Mucosa of stomach (tissue), 1 donor: Measurements from ENCODE around the gene CASR.
"Not testable (repeated sequence)": the region's sequence is repeated elsewhere in the genome, so short reads cannot be mapped to it uniquely, and the experiment has no call there.

ENCODE experiments used
- H3K27me3 ChIP-seq: one replicate; pipeline ENCODE4 v1.7.0; 2013; ENCODE audit warnings: mild to moderate bottlenecking, low read length; ENCODE audit not compliant: control insufficient read depth, insufficient read depth
- H3K36me3 ChIP-seq: one replicate; pipeline ENCODE4 v1.7.0; 2013; ENCODE audit warnings: low read length; ENCODE audit not compliant: control insufficient read depth, insufficient read depth
- H3K4me1 ChIP-seq: one replicate; pipeline ENCODE4 v1.7.0; 2013; ENCODE audit warnings: mild to moderate bottlenecking, low read length; ENCODE audit not compliant: control insufficient read depth, insufficient read depth
- H3K4me3 ChIP-seq: one replicate; pipeline ENCODE4 v1.7.0; 2013; ENCODE audit warnings: low read length
- H3K9ac ChIP-seq: one replicate; pipeline ENCODE4 v1.7.0; 2013; ENCODE audit warnings: mild to moderate bottlenecking, low read length, moderate library complexity
- H3K9me3 ChIP-seq: one replicate; pipeline ENCODE4 v1.7.0; 2013; ENCODE audit warnings: mild to moderate bottlenecking, low read length, moderate library complexity; ENCODE audit not compliant: control insufficient read depth
- donor health status: Pancreatic carcinoma.

The CASR gene, protein sequence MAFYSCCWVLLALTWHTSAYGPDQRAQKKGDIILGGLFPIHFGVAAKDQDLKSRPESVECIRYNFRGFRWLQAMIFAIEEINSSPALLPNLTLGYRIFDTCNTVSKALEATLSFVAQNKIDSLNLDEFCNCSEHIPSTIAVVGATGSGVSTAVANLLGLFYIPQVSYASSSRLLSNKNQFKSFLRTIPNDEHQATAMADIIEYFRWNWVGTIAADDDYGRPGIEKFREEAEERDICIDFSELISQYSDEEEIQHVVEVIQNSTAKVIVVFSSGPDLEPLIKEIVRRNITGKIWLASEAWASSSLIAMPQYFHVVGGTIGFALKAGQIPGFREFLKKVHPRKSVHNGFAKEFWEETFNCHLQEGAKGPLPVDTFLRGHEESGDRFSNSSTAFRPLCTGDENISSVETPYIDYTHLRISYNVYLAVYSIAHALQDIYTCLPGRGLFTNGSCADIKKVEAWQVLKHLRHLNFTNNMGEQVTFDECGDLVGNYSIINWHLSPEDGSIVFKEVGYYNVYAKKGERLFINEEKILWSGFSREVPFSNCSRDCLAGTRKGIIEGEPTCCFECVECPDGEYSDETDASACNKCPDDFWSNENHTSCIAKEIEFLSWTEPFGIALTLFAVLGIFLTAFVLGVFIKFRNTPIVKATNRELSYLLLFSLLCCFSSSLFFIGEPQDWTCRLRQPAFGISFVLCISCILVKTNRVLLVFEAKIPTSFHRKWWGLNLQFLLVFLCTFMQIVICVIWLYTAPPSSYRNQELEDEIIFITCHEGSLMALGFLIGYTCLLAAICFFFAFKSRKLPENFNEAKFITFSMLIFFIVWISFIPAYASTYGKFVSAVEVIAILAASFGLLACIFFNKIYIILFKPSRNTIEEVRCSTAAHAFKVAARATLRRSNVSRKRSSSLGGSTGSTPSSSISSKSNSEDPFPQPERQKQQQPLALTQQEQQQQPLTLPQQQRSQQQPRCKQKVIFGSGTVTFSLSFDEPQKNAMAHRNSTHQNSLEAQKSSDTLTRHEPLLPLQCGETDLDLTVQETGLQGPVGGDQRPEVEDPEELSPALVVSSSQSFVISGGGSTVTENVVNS

GRCh38 chr3:122183521-122183892, at the start of gene CASR:
Gene CASR (plus strand): TSS chr3:122183668. CDS start chr3:122254190, 70,522 bp downstream.
- no peak within 1 kb of the TSS for H3K9ac ChIP-seq

GRCh38 chr3:122146466-122146865, 37.0 kb upstream of the CASR start:
- Histone ChIP-seq H3K9ac (no peak overlapping the region), H3K9me3 (no peaks in the 10 kb centered on the region), H3K4me1 (no peaks in the 10 kb centered on the region), H3K27me3 (no peaks in the 10 kb centered on the region), H3K4me3 (no peak overlapping the region), H3K36me3 (no peaks in the 10 kb centered on the region)

More at GRCh38 chr3:122183521-122183892, at the start of gene CASR:
- H3K4me3 ChIP-seq, result no peak within 1 kb of the TSS
- H3K36me3 ChIP-seq, result no peaks in the 10 kb centered on the region
- H3K9me3 ChIP-seq, result no peaks in the 10 kb centered on the region
- peaks cover 50% of the 10 kb centered on the region for H3K27me3 ChIP-seq
- peaks cover 17% of the 10 kb centered on the region for H3K4me1 ChIP-seq

- no peaks in the 10 kb centered on the region for H3K4me1 ChIP-seq
- H3K27me3 ChIP-seq, result no peaks in the 10 kb centered on the region
- H3K36me3 ChIP-seq, result no peaks in the 10 kb centered on the region
- H3K4me3 ChIP-seq, result no peak overlapping the region
- no peaks in the 10 kb centered on the region for H3K9me3 ChIP-seq
- H3K9ac ChIP-seq, result no peak overlapping the region
Measured at GRCh38 chr3:122148941-122149627, 34.4 kb upstream of the CASR start.

GRCh38 chr3:122151480-122151879, 32.0 kb upstream of the CASR start:
- Histone ChIP-seq H3K27me3 (no peaks in the 10 kb centered on the region), H3K9ac (no peak overlapping the region), H3K9me3 (no peaks in the 10 kb centered on the region), H3K36me3 (no peaks in the 10 kb centered on the region), H3K4me3 (no peak overlapping the region), H3K4me1 (no peaks in the 10 kb centered on the region)

DNA sequence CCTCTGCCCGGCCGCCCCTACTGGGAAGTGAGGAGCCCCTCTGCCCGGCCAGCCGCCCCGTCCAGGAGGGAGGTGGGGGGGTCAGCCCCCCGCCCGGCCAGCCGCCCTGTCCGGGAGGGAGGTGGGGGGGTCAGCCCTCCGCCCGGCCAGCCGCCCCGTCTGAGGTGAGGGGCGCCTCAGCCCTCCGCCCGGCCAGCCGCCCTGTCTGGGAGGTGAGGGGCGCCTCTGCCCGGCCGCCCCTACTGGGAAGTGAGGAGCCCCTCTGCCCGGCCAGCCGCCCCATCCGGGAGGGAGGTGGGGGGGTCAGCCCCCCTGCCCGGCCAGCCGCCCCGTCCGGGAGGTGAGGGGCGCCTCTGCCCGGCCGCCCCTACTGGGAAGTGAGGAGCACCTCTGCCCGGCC, 18.5 kb upstream of the CASR start:
- not testable (repeated sequence) for H3K36me3 ChIP-seq, H3K9ac ChIP-seq, H3K9me3 ChIP-seq, H3K4me3 ChIP-seq, H3K27me3 ChIP-seq, H3K4me1 ChIP-seq

DNA sequence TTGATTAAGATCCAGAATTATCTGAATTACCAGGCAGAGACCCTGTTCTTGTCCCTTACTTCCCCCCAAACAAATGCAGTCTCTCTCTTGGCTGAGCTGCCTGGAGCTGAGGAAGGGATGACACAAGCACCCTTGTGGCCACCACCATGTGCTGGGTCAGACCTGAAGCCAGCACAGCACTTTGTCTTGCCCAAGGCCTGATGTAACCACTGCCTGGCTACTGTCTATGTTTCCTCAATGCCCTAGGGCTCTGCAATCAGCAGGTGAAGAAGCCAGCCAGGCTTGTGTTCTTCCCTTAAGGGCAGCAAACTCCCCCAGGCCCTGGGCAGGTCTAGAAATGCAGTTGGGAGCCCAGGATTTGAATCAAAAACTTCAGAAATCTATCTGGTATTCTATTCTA, 15.8 kb upstream of the CASR start:
- Histone ChIP-seq H3K9me3 (no peaks in the 10 kb centered on the region), H3K9ac (no peak overlapping the region), H3K36me3 (no peaks in the 10 kb centered on the region), H3K27me3 (no peaks in the 10 kb centered on the region), H3K4me3 (no peak overlapping the region), H3K4me1 (no peaks in the 10 kb centered on the region)

DNA sequence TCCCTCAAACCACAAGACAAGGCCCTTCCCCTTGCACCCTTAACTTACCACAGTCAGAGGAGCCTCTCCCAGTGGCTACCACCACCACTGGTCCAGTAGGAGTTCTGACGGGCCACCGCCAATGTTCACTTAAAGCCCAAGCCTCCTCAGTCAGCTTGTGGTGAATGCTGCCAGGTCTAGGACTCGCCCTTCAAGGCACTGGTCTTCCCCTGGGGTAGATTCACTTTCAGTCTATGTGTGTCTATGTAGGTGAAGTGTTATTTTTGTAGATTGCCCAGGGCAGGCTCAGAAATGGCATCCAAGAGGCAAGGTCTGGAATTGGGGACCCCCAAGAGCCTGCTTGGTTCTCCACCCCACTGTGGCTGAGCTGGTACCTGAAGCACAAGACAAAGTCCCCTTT, 15.4 kb upstream of the CASR start:
- no peaks in the 10 kb centered on the region for H3K27me3 ChIP-seq
- H3K36me3 ChIP-seq, result no peaks in the 10 kb centered on the region
- no peaks in the 10 kb centered on the region for H3K4me1 ChIP-seq
- no peaks in the 10 kb centered on the region for H3K9me3 ChIP-seq
- H3K4me3 ChIP-seq, result no peak overlapping the region
- H3K9ac ChIP-seq, result no peak overlapping the region

- H3K4me1 ChIP-seq, result no peaks in the 10 kb centered on the region
- H3K27me3 ChIP-seq, result no peaks in the 10 kb centered on the region
- no peaks in the 10 kb centered on the region for H3K36me3 ChIP-seq
- H3K9me3 ChIP-seq, result no peaks in the 10 kb centered on the region
- H3K4me3 ChIP-seq, result no peak overlapping the region
- H3K9ac ChIP-seq, result no peak overlapping the region
Measured at GRCh38 chr3:122169911-122170310, 13.6 kb upstream of the CASR start.

DNA sequence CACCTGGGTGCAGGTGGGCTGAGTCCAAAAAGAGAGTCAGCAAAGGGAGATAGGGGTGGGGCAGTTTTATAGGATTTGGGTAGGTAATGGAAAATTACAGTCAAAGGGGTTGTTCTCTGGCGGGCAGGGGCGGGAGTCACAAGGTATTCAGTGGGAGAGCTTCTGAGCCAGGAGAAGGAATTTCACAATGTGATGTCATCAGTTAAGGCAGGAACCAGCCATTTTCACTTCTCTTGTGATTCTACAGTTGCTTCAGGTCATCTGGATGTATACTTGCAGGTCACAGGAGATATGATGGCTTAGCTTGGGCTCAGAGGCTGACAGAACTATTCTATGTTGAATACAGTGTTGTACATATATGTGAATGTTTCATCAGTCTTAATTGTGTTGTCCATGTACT, 12.1 kb upstream of the CASR start:
- not testable (repeated sequence) for H3K9me3 ChIP-seq, H3K9ac ChIP-seq, H3K4me3 ChIP-seq, H3K27me3 ChIP-seq, H3K4me1 ChIP-seq, H3K36me3 ChIP-seq

GRCh38 chr3:122178711-122179110, 4.8 kb upstream of the CASR start:
- Histone ChIP-seq H3K4me3 (no peak overlapping the region), H3K27me3 (peaks cover 30% of the 10 kb centered on the region), H3K9ac (no peak overlapping the region), H3K36me3 (no peaks in the 10 kb centered on the region), H3K9me3 (no peaks in the 10 kb centered on the region), H3K4me1 (no peaks in the 10 kb centered on the region)

DNA sequence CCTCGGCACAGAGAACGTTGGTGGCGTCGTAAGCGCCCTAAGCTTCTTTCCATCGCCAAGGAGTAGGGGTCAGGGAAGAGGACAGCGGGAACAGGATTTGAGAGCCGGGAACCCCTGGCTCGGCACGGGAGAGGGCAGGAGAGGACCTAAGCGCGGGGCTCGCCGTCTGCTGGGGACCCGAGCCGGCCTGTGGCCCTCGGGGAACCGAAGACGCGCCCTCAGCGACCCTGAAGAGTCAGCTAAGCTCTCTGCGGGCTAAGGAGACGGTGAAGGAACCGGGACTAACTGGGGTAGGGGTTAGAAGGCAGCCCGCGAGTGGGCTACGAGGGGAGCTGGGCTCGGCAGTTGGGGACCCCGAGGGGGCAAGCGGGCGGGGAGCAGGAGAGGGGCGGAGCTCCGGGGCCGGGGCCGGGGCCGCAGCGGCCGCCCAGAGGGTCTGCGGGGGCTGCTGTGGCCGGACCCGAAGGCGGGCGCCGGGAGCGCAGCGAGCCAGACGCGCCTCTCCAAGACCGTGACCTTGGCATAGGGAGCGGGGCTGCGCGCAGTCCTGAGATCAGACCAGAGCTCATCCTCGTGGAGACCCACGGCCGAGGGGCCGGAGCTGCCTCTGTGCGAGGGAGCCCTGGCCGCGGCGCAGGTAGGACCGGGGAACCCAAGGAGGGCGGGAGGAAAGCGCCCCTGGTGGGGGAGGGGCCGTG, 574 bp downstream of the CASR start:
- peaks cover 22% of the 10 kb centered on the region for H3K4me1 ChIP-seq
- H3K9me3 ChIP-seq, result no peaks in the 10 kb centered on the region
- H3K9ac ChIP-seq, result no peak overlapping the region
- peaks cover 50% of the 10 kb centered on the region for H3K27me3 ChIP-seq
- no peaks in the 10 kb centered on the region for H3K36me3 ChIP-seq
- no peak overlapping the region for H3K4me3 ChIP-seq
